HG02870 (cell line): ENCODE data around the gene HSDL2.
A peak's percentile ranks its signal among the peaks of the same experiment; 100 is the strongest.
"Not testable (repeated sequence)": the region's sequence is repeated elsewhere in the genome, so short reads cannot be mapped to it uniquely, and the experiment has no call there.

ENCODE experiments used
- ATAC-seq: cut with Tn5 transposase; IDR thresholded peaks from one replicate; pipeline ENCODE4 v1.9.1; 2021; ENCODE audit warnings: mild to moderate bottlenecking, moderate library complexity; ENCODE audit not compliant: unreplicated experiment

The HSDL2 gene

DNA sequence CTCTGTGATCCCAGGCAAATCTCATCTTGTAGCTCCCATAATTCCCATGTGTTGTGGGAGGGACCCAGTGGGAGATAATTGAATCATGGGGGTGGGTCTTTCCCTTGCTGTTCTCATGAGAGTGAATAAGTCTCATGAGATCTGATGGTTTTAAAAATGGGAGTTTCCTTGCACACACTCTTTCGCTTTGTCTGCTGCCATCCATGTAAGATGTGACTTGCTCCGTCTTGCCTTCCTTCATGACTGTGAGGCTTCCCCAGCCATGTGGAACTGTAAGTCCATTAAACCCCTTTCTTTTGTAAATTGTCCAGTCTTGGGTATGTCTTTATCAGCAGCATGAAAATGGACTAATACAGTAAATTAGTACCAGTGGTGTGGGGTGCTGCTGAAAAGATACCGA is 14.7 kb upstream of the HSDL2 start:
- ATAC-seq: not testable (repeated sequence)

DNA sequence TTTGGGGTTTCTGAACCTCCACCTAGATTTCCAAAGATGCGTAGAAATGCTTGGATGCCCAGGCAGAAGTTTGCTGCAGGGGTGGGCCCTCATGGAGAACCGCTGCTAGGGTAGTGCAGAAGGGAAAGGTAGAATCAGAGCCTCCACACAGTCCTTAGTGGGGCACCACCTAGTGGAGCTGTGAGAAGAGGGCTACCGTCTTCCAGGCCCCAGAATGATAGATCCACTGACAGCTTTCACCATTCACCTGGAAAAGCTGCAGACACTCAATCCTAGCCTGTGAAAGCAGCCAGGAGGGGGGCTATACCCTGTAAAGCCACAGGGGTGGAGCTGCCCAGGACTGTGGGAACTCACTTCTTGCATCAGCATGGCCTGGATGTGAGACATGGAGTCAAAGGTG is 13.3 kb upstream of the HSDL2 start:
- ATAC-seq: no peak

- ATAC-seq: no peak
Measured at GRCh38 chr9:112367465-112367864, 12.4 kb upstream of the HSDL2 start.

DNA sequence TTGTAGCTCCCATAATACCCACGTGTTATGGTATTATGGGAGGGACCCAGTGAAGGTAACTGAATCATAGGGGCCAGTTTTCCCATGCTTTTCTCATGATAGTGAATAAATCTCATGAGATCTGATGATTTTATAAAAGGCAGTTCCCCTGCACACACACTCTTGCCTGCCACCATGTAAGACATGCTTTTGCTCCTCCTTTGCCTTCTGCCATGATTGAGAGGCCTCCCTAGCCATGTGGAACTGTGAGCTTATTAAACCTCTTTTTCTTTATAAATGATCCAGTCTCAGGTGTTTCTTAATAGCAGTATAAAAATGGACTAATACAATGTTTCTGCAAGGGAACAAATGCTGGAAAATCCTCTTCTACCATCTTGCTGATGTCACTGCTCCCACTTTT is 10.1 kb upstream of the HSDL2 start:
- no peak for ATAC-seq

DNA sequence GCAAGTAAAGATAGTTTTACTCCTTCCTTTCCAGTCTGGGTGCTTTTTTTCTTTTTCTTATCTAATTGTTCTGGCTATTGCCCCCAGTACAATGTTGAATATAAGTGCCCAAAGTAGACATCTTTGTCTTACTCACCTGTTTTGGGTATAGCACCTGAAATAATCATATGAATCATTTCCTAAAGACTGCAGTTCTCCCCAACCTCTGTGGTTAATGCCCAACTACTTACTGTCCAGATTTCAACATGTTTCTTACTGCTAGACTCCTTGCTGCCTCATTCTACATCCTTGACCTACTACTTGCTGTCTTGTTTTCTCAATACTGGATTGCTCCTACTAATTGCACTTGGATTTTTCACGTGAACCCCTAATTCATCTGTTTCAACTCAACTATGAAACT is 8.8 kb upstream of the HSDL2 start:
- no peak for ATAC-seq

GRCh38 chr9:112373666-112374065 is 6.2 kb upstream of the HSDL2 start:
- not testable (repeated sequence) for ATAC-seq

- ATAC-seq: not testable (repeated sequence)
Measured at GRCh38 chr9:112374232-112374631, 5.7 kb upstream of the HSDL2 start.

DNA sequence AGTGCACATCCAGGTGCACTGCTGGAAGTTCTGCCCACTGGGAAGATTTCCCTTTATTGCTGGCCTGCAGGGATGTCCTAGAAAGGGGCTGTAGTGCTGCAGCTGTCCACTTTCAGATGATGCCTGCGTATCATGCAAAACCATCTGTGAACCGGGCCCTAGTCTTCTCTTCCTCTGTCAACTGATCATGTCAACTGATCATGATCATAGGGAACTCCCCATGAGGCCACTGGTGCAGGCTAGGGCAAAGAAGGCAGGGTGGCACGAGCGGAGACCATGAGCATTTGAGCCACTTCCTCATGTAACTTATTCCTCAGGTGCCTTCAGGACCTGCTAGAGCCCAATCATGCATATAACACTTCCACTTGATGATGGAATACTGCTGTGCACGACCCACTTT is 4.5 kb upstream of the HSDL2 start:
- no peak for ATAC-seq

GRCh38 chr9:112377087-112377486 is 2.8 kb upstream of the HSDL2 start:
- ATAC-seq: no peak

DNA sequence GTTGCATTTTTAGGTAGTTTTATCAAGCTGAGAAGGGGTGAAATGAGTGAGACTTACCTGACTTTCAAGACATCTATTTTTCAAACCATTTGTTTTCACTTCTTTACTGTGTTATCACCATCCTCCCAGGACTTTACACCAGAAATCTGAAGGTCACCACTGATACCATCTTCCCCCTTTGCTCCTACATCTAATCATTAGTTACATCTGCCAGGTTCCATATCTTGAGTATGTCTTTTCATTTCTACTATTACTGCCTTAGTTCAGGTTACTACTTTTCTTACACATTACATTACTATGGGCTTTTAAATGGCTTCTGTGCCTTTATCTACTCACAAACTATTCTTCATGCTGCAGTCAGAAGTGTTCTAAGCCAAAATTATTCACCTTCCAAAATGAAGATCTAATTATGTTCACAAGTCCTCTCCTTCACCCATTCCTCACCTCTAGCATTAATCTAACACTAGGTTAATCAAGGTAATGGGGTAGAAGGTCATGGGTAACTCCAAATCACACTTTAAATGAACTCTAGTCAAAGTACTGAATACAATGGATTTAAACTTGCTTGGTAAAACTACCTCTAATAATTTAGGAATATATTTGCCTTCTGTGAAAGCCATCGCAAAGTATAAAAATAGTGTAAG is 2.1 kb upstream of the HSDL2 start:
- ATAC-seq: no peak

- no peak for ATAC-seq
Measured at GRCh38 chr9:112378328-112379176, 1.4 kb upstream of the HSDL2 start.

GRCh38 chr9:112379177-112380101 is 469 bp upstream of the HSDL2 start:
- ATAC-seq: peak; percentile 74

DNA sequence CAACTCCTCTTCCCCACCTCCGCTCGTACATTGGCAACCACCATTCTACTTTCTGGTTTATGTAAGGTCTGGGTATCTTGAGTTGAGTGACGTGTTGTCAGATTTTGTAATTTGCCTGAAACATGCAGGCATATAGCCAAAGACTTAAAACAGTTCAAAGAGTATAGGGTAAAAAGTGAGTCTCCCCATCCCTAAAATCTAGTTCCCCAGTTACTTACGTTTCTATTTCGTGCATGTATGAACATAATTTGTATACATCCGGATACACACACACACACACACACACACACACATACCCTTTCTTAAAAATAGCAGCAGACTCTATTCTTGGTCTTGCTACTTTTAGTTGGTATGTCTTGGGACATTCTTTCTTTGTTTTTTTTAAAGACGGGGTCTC is 915 bp downstream of the HSDL2 start:
- ATAC-seq: no peak

- no peak for ATAC-seq
Measured at GRCh38 chr9:112382066-112382465, 2.2 kb downstream of the HSDL2 start.

GRCh38 chr9:112382501-112383364 is 2.8 kb downstream of the HSDL2 start:
- no peak for ATAC-seq

DNA sequence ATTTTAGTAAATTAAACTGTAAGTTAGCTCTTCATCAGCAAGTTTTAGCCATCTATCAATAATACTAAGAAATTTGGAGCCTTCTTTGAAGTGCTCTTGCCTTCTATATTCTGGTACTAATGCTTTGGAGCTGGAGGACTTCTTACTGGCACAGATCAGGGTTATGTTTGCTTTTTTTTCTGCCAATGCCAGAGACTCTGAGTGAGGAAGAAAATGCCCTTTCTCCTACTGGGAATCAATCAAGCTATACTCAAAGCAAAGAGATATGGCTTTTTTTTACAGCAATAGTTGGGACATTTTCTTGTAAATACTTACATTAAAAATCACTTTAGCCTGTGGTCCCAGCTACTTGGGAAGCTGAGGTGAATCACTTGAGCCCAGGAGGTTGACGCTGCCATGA is 4.3 kb downstream of the HSDL2 start:
- no peak for ATAC-seq

GRCh38 chr9:112384690-112385089 is 4.8 kb downstream of the HSDL2 start:
- ATAC-seq: no peak

- ATAC-seq: no peak
Measured at GRCh38 chr9:112387115-112387514, 7.2 kb downstream of the HSDL2 start.

DNA sequence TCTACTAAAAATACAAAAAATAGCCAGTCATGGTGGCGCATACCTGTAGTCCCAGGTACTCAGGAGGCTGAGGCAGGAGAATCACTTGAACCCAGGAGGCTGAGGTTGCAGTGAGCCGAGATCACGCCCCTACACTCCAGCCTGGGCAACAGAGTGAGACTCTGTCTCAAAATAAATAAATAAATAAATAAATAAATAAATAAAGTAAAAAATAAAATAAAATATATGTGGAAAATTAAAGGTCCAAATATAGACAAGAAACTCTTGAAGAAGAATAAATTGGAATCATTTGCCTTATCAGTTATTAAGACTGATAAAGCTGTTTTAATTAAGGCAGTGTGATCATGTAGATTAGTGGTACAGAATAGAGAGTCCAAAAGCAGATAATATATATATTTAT is 10.0 kb downstream of the HSDL2 start:
- ATAC-seq: not testable (repeated sequence)

- not testable (repeated sequence) for ATAC-seq
Measured at GRCh38 chr9:112391936-112392560, 12.1 kb downstream of the HSDL2 start.
